NCI-H82 treated with DMSO at 0.1 percent for 48 hours (cell line): ENCODE data around the gene AMDHD2.
A peak's percentile ranks its signal among the peaks of the same experiment; 100 is the strongest.
"Not testable (repeated sequence)": the region's sequence is repeated elsewhere in the genome, so short reads cannot be mapped to it uniquely, and the experiment has no call there.

Experiments
- DNase-seq: peaks from one replicate; lab custom pipeline; 2025; ENCODE audit not compliant: unreplicated experiment; lab: John Stamatoyannopoulos, UW

Gene AMDHD2

GRCh38 chr16:2531696-2532493 lies 11.7 kb downstream of the AMDHD2 start:
- DNase-seq = peak; percentile 83

- no peak for DNase-seq
Measured at GRCh38 chr16:2532494-2533141, 12.4 kb downstream of the AMDHD2 start.

- DNase-seq = not testable (repeated sequence)
Measured at GRCh38 chr16:2533142-2533755, 13.1 kb downstream of the AMDHD2 start.

GRCh38 chr16:2533912-2534311 lies 13.7 kb downstream of the AMDHD2 start:
- no peak for DNase-seq

- not testable (repeated sequence) for DNase-seq
Measured at GRCh38 chr16:2534335-2534734, 14.2 kb downstream of the AMDHD2 start.

- DNase-seq = no peak
Measured at GRCh38 chr16:2535625-2536013, 15.4 kb downstream of the AMDHD2 start.

- DNase-seq = peak; percentile 70
Measured at GRCh38 chr16:2537451-2538379, 17.5 kb downstream of the AMDHD2 start, which contains the start of gene PDPK1. TSS of gene PDPK1 (plus strand) at chr16:2538021. CDS start at chr16:2538113, 92 bp downstream.

- not testable (repeated sequence) for DNase-seq
Measured at GRCh38 chr16:2539192-2539844, 19.1 kb downstream of the AMDHD2 start.

GRCh38 chr16:2539845-2540458 lies 19.8 kb downstream of the AMDHD2 start:
- DNase-seq = not testable (repeated sequence)

GRCh38 chr16:2540912-2541311 lies 20.7 kb downstream of the AMDHD2 start:
- DNase-seq = not testable (repeated sequence)

- not testable (repeated sequence) for DNase-seq
Measured at GRCh38 chr16:2541409-2541808, 21.2 kb downstream of the AMDHD2 start.

- not testable (repeated sequence) for DNase-seq
Measured at GRCh38 chr16:2543771-2544170, 23.6 kb downstream of the AMDHD2 start.

- not testable (repeated sequence) for DNase-seq
Measured at GRCh38 chr16:2550283-2550878, 30.2 kb downstream of the AMDHD2 start.

GRCh38 chr16:2551420-2551889 lies 31.3 kb downstream of the AMDHD2 start:
- not testable (repeated sequence) for DNase-seq

GRCh38 chr16:2554709-2555425 lies 34.7 kb downstream of the AMDHD2 start:
- not testable (repeated sequence) for DNase-seq

GRCh38 chr16:2557150-2557549 lies 37.0 kb downstream of the AMDHD2 start:
- DNase-seq = not testable (repeated sequence)

GRCh38 chr16:2560131-2560797 lies 40.1 kb downstream of the AMDHD2 start:
- not testable (repeated sequence) for DNase-seq

- not testable (repeated sequence) for DNase-seq
Measured at GRCh38 chr16:2560798-2561133, 40.6 kb downstream of the AMDHD2 start.
